ENCODE measurements around the gene SLC23A2.

The SLC23A2 gene

GRCh38 chr20:4812216-4812615 is 189.1 kb downstream of the SLC23A2 start:
- ATAC-seq (ENCODE audit: low read depth), result no peak
- DNase-seq (ENCODE audit: low spot score in 2 of 2), result no peak
- Mint-ChIP-seq H3K9me3 (peaks cover 2% of the 10 kb centered on the region), H3K27ac (peak overlapping the region; percentile 100), H3K4me1 (peaks cover 70% of the 10 kb centered on the region), H3K4me3 (peak overlapping the region; percentile 89), H3K36me3 (peaks cover 15% of the 10 kb centered on the region), H3K27me3 (no peaks in the 10 kb centered on the region)

- ATAC-seq (ENCODE audit: low read depth), result peak; percentile 28
Observed at GRCh38 chr20:4811661-4812181, 189.6 kb downstream of the SLC23A2 start.

GRCh38 chr20:4811257-4811656 is 190.1 kb downstream of the SLC23A2 start:
- Mint-ChIP-seq H3K27me3 (no peaks in the 10 kb centered on the region), H3K36me3 (peaks cover 16% of the 10 kb centered on the region), H3K4me3 (peak overlapping the region; percentile 89), H3K27ac (peak overlapping the region; percentile 100), H3K9me3 (peaks cover 1% of the 10 kb centered on the region), H3K4me1 (peaks cover 73% of the 10 kb centered on the region)
- ATAC-seq (ENCODE audit: low read depth) (no peak), DNase-seq (ENCODE audit: low spot score in 2 of 2) (no peak)

More at GRCh38 chr20:4811661-4812181, 189.6 kb downstream of the SLC23A2 start:
- peak overlapping the region; percentile 100 for H3K27ac Mint-ChIP-seq
- peaks cover 72% of the 10 kb centered on the region for H3K4me1 Mint-ChIP-seq
- H3K4me3 Mint-ChIP-seq, result peak overlapping the region; percentile 89
- H3K27me3 Mint-ChIP-seq, result no peaks in the 10 kb centered on the region
- peaks cover 16% of the 10 kb centered on the region for H3K36me3 Mint-ChIP-seq
- peak; percentile 58 to 67 for DNase-seq (ENCODE audit: low spot score in 2 of 2)
- H3K9me3 Mint-ChIP-seq, result peaks cover 2% of the 10 kb centered on the region

GRCh38 chr20:4810426-4811019 is 190.8 kb downstream of the SLC23A2 start:
- Mint-ChIP-seq H3K9me3 (no peaks in the 10 kb centered on the region), H3K4me3 (peak overlapping the region; percentile 56), H3K4me1 (peaks cover 74% of the 10 kb centered on the region), H3K27me3 (no peaks in the 10 kb centered on the region), H3K27ac (peak overlapping the region; percentile 100), H3K36me3 (peaks cover 18% of the 10 kb centered on the region)
- ATAC-seq (ENCODE audit: low read depth) (no peak), DNase-seq (ENCODE audit: low spot score in 2 of 2) (no peak)

- Mint-ChIP-seq H3K27me3 (no peaks in the 10 kb centered on the region), H3K4me1 (peaks cover 73% of the 10 kb centered on the region), H3K36me3 (peaks cover 25% of the 10 kb centered on the region), H3K9me3 (no peaks in the 10 kb centered on the region), H3K4me3 (peak overlapping the region; percentile 56), H3K27ac (peak overlapping the region; percentile 100)
- no peak for ATAC-seq (ENCODE audit: low read depth)
- DNase-seq (ENCODE audit: low spot score in 2 of 2), result no peak
Observed at GRCh38 chr20:4809707-4810106, 191.6 kb downstream of the SLC23A2 start.

GRCh38 chr20:4808872-4809271 is 192.4 kb downstream of the SLC23A2 start:
- ATAC-seq (ENCODE audit: low read depth), result no peak
- Mint-ChIP-seq H3K4me3 (peak overlapping the region; percentile 56), H3K36me3 (peaks cover 28% of the 10 kb centered on the region), H3K4me1 (peaks cover 70% of the 10 kb centered on the region), H3K27ac (peak overlapping the region; percentile 100), H3K27me3 (no peaks in the 10 kb centered on the region), H3K9me3 (no peaks in the 10 kb centered on the region)
- DNase-seq (ENCODE audit: low spot score in 2 of 2), result no peak

- DNase-seq (ENCODE audit: low spot score in 2 of 2) (no peak), ATAC-seq (ENCODE audit: low read depth) (peak; percentile 34)
- H3K9me3 Mint-ChIP-seq, result no peaks in the 10 kb centered on the region
- peaks cover 52% of the 10 kb centered on the region for H3K4me1 Mint-ChIP-seq
- peaks cover 42% of the 10 kb centered on the region for H3K36me3 Mint-ChIP-seq
- no peak overlapping the region for H3K4me3 Mint-ChIP-seq
- H3K27me3 Mint-ChIP-seq, result no peaks in the 10 kb centered on the region
- H3K27ac Mint-ChIP-seq, result peak overlapping the region; percentile 92
Observed at GRCh38 chr20:4805663-4806449, 195.5 kb downstream of the SLC23A2 start.

GRCh38 chr20:4802527-4802926 is 198.8 kb downstream of the SLC23A2 start:
- Mint-ChIP-seq H3K36me3 (peaks cover 48% of the 10 kb centered on the region), H3K4me3 (no peak overlapping the region), H3K4me1 (peaks cover 32% of the 10 kb centered on the region), H3K27ac (peak overlapping the region; percentile 70), H3K9me3 (no peaks in the 10 kb centered on the region), H3K27me3 (no peaks in the 10 kb centered on the region)
- ATAC-seq (ENCODE audit: low read depth) (no peak), DNase-seq (ENCODE audit: low spot score in 2 of 2) (no peak)

All from memory B cell (primary cell).